Activated CD8-positive, alpha-beta memory T cell treated with anti-CD3 and anti-CD28 coated beads, Interleukin-2, amount 50 U/mL, for 24 hours (primary cell): Measurements from ENCODE around the gene TDP1.
"Not testable (repeated sequence)": the region's sequence is repeated elsewhere in the genome, so short reads cannot be mapped to it uniquely, and the experiment has no call there.

Experiments
- DNase-seq: peaks from one replicate; pipeline ENCODE4 v3.0.0-alpha.2; 2020; ENCODE audit errors: extremely low read depth

Gene TDP1

DNA sequence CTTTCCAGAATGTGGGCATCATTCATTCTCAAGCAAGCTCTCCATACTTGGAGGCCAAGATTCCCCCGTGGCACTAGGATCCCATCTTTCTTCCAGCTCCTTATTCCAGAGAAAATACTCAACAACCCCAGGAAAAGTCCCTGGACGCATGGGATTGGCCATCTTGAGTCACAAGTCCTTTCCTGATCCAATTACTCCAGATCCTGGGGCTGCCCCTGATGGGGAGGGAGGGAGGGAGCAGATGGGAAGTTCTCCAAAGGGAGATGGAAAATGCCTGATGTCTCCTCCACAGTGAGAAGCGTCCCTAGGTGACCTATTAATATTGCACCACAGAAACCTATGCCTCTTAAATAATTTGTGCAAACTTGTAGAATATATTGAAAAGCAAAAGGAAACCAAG is 93.7 kb downstream of the TDP1 start:
- no peak for DNase-seq

DNA sequence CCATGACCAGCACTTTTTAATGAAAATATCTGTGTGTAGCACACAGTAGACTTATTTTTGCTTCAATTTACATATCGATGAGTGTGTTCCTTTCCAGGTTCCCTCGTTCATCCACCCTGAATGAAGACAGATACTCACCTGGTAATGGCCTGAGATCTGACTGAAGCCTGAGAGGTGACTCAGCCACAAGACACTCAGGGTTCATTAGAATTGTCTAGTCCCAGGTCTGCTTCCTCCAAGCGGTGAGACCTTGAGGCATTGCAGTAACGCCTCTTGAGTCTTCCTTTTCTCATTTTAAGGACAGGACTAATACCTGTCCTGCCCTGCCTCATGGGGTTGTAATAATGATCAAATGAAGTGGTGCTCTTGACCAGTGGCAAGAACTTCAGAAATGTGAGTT is 94.5 kb downstream of the TDP1 start:
- DNase-seq, result no peak

- DNase-seq, result no peak
Observed at GRCh38 chr14:90053044-90053443, 97.3 kb downstream of the TDP1 start.

DNA sequence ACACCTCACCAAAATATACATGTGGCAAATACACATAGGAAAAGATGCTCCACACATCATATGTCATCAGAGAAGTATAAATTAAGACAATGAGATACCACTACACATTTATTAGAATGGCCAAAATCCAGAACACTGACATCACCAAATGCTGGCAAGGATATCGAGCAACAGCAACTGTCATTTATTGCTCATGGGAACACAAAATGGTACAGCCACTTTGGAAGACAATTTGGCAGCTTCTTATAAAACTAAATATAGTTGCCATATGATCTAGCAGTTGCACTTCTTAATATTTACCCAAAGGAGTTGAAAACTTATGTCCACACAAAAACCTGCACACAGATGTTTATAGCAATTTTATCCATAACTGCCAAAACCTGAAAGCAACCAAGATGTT is 99.1 kb downstream of the TDP1 start:
- DNase-seq, result no peak

DNA sequence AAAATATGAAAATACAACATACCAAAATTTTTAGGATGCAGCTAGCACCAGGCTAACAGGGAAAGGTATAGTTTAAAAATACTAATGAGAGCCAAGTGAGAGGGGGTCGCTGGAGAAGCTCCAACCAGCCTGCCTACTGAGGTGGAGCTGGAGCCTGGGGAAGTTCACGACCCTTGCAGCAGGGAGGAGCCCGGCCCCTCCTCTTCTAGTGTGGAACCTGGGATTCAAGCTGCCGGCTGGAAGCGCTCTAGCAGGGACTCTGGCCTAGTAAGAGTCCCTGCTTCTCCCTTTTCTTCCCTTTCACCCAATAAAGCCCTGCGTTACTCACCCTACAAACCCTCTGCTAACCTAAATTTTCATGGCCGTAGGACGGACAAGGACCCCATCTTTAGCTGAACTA is 101.1 kb downstream of the TDP1 start:
- no peak for DNase-seq

DNA sequence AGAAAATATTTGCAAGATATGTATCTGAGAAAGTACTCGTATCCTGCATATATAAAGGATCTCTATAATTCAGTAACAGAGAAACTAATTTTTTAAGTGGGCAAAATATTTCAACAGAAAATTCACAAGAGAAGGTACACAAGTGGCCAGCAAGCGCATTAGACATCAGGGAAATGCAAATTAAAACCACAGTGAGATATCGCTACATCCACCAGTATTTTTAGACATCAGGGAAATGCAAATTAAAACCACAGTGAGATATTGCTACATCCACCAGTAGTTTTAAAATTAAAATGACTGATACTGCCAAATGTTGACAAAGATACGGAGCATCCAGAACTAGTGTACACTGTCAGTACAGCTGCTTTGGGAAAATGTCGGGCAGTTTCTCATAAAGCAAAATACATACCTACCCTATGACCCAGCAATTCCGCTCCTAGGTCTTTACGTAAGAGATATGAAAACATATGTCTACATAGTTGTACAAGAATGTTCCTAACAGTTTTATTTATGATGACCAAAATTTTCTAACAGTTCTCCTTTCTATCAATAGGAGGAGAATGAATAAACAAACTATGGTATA is 103.2 kb downstream of the TDP1 start:
- no peak for DNase-seq

DNA sequence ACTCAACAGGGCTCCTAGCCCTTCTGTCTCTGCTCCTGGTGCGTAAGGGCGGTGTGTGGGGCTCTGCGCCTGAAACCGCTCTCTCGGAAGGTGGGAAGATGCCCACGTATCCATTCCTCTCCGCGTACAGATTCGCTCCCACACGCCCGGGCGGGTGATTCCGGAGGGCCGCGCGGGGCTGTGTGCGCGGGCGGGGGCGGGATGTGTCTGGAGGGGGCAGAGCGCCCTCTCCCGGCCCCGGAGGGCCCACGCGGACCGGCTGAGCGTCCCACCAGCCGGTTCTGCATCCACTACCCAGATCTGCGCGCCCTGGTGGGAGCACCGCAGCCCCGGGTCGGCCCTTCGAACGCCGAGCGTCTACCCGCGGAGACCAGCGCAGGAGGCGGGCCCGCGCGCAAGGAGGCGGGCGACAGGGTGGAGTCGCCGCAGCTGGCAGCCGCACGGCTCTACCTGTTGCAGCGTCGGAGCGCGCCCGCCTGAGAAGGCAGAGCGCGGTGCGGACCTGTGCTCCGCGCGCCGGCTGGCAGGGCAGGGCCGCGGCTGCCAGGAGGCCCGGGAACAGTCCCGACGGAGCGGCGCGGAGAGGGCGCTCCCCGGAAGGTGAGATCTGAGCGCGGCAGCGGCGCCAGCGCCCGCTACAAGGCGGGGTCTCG is 104.7 kb downstream of the TDP1 start:
- DNase-seq, result no peak

DNA sequence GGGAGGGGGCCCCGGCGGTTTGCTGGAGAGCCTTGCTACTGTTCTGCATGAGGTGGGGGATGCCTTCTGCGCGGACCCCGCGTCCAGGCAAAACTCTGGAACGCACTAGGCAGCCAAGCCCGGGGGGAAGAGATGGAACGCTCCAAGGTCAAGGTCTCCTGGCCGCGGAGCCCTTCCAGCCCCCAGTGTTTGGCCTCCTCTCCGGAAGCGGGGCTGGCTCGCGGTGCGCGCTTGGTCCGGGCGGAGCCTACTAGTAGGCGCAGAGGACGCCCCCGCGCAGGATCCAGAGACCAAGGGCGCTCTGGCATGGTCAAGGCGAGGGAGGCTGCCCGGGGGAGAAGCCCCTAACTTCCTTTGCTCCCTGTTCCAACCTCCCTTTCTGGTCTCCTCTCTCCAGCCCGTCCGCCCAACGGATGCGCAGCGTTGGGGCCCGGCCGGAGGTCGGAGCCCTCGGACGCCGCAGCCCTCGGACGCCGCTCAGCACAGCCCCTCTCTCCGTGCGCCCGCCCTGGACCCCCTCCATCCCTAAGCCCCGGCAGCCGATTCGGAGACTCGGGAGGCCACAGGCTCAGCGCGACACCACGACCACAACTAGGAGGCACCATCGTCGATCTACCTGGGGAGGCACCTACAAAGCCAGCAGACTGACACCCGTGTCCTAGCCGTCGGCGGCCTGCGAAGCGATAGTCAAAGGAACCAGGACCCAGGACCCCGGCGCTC is 105.4 kb downstream of the TDP1 start:
- no peak for DNase-seq

GRCh38 chr14:90061685-90062126 is 106.0 kb downstream of the TDP1 start, which contains the start of gene KCNK13:
Gene KCNK13, plus strand, starts transcription at chr14:90061994. Its CDS starts 212 bp downstream, at chr14:90062206.
- DNase-seq, result no peak

- DNase-seq, result no peak
Observed at GRCh38 chr14:90062127-90062794, 106.5 kb downstream of the TDP1 start.

- no peak for DNase-seq
Observed at GRCh38 chr14:90062822-90063539, 107.3 kb downstream of the TDP1 start.

GRCh38 chr14:90072350-90072749 is 116.6 kb downstream of the TDP1 start:
- DNase-seq, result no peak

DNA sequence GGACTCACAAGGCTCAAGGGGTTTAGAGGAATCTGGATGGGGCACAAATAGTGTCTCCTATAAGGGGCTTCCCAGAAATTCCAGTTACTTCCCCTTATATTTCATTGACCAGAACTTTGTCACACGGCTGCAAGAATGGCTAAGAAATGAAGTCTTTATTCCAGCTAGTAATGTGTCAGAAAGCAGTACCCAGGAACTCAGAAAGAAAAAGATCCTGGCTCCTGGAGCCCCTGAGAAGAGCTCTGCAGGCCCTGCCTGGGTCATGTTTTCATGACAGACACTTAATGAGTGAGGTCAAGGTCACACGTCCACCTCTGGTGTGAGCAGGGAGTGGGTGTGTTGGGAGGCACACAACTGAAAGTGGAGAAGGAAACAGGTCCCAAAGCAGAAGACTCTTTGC is 123.8 kb downstream of the TDP1 start:
- no peak for DNase-seq

- no peak for DNase-seq
Observed at GRCh38 chr14:90087433-90087832, 131.7 kb downstream of the TDP1 start.

GRCh38 chr14:90088176-90088575 is 132.4 kb downstream of the TDP1 start:
- no peak for DNase-seq

DNA sequence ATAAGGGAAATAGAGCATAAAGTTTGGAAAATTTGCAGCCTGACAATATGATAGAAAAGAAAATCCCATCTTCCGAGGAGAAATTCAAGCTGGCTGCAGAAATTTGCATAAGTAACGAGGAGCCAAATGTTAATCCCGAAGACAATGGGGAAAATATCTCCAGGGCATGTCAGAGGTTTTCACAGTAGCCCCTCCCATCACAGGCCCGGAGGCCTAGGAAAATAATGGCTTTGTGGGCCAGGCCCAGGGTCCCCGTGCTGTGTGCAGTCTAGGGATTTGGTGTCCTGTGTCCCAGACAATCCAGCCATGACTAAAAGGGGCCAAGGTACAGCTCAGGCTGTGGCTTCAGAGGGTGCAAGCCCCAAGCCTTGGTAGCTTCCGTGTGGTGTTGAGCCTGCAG is 133.8 kb downstream of the TDP1 start:
- DNase-seq, result not testable (repeated sequence)

DNA sequence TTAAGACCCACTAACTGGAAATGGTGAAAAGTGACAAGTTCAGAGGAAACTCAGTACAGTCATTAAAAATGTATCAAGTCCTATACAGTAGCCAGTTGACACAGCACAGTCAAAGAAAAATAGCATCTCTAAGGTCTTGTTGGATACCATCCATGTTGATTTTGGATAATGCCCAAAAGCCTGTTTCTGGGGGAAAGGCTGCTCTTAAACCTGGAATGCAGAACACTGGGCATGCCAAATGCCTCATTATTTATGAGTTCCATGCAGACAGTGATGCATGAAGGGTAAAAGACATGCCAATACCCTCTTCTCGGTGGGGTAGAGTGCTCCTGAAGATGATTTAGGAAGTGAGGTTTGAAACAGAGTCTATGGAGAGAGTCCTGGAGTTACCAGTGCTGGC is 135.7 kb downstream of the TDP1 start:
- no peak for DNase-seq

- no peak for DNase-seq
Observed at GRCh38 chr14:90093942-90094595, 138.3 kb downstream of the TDP1 start.
